Activated CD8-positive, alpha-beta memory T cell treated with anti-CD3 and anti-CD28 coated beads, Interleukin-2, amount 50 U/mL, for 4 hours (primary cell): ENCODE data around the gene PEAK1.
"Not testable (repeated sequence)": the region's sequence is repeated elsewhere in the genome, so short reads cannot be mapped to it uniquely, and the experiment has no call there.

Source experiments
- DNase-seq: peaks from one replicate; pipeline ENCODE4 v3.0.0-alpha.2; 2020

The PEAK1 gene

DNA sequence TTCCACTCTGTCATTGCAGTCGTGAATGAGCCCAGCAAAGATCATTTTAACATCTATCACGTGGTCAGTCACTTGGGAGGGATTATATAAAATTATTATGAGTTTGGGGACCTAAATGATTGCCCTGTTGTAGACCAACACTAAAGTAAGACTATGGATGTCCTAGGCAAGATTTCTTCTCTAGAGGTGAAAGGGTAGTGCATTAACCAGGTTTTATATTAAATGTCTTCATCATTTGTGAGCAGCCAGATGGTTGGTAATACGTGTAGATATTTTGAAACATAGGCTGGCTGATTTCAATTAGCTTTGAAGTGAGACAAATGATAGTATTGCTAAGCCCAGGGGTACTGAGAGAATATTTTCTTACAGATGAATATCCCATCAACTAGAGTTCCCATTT is 198.7 kb downstream of the PEAK1 start:
- DNase-seq = no peak

DNA sequence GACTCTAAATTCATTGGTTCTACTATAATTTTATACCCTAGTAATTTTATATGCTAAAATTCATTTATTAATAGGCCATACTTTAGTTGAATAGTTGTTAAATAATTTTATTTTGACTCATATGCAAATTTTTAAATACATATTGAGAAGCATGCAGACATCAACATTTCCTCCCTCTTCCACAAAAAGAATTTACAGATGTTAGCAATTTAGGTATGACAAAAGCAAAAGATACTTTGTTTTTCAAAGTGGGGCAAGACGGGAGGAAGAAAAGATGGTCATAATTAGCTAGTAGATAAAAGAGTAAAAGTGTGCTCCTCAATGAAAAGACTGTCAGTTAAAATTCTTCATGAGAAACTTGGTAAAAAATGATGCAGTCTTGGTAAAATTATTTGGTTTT is 200.1 kb downstream of the PEAK1 start:
- no peak for DNase-seq

GRCh38 chr15:77209221-77209620 is 210.7 kb downstream of the PEAK1 start:
- DNase-seq = no peak

DNA sequence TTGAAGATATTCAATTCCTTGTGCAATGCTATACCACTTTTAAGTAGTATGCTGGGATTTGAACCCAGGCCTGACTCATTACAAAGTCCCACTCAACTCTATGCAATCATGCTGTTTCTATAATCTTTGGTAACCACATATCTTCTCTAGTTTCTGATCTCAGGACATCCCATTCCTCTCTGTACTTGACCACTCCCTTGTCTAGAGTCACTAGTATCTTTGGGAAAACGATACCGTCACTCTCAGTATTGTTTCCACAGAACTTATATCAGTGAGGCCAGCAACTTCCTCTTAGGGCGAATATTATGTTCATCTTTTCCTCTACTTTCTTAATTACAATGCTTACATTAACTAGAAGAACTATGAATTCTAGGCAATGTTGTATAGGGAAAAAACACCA is 211.7 kb downstream of the PEAK1 start:
- DNase-seq = no peak

DNA sequence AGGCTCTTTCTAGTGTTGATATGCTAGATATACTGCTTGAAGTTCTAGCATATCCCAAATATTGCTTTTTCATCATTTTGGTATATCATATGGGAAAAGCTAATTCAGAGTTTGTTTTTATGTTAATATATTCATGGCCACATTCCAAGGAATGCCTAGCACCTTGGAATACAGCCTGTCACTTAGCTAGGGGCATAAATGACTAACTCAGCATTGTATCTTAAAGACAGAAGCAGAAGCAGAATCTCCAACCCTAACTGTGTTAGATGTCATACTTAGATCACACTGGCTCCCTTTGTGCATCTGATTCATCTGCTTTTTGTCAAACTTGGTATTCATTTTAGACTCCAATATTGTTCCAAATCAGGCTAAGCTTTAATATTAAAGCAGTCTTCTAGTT is 218.2 kb downstream of the PEAK1 start:
- DNase-seq = no peak

- DNase-seq = no peak
These were observed 223.5 kb downstream of the PEAK1 start for GRCh38 chr15:77196381-77196780.

GRCh38 chr15:77195586-77195985 is 224.3 kb downstream of the PEAK1 start:
- DNase-seq = no peak

GRCh38 chr15:77192451-77192850 is 227.5 kb downstream of the PEAK1 start:
- no peak for DNase-seq

GRCh38 chr15:77191230-77191834 is 228.6 kb downstream of the PEAK1 start:
- no peak for DNase-seq

DNA sequence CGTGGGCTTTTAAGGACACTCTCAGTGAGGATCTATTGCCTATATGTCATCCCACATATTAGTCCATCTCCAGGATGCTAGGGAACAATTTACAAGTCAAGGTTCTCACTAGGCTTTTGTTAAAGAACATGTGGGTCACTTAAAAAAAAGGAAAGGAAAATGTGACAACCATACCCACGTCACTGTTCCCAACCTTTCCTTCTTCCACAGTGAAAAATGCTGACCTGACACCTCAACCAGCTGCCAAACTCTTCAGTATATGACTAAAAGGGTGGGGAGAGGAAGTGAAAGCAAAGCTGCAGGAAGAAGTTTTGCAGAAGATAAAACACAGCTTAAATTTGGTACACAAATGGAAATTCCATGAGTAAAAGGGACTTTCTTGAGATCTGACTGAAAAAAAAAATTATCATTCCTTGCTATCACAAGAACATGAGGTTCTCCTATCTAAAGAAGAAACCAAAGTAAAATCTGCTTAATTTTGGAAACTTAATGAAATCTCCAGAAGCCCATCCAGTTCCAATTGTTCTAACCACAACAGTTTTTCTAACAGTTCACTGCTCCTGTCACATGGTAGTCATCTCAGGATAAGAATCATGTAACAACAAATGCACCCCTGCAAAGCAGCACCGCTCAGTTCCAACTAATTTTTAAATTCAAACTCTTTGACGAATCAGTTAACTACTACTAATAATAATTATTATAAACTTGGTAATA is 232.0 kb downstream of the PEAK1 start:
- DNase-seq = no peak

GRCh38 chr15:77186594-77187011 is 233.3 kb downstream of the PEAK1 start:
- DNase-seq = no peak

DNA sequence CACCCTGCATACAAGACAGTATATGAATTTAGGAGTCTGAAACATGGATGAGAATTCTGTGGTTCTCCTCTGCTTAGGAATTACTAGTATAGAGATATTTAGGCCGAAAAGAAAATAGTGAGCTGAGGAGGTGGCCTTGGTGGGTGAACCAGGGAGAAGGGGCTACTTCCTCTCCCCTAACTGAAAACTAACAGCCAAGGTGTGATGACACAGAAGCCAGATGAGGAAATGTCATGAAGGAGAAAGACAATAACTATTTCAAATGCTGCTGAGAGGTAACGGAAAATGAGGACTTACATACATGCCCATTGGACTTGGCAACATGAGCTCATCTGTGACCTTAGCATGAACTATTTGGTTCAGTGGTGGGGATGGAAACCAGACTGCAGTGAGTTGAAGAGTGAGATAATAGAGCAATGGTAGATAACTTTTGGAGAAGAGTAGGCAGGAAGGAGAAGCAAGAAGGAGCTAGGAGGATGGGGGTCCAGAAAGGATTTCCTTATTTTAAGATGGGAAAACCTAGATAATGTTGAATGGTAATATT is 234.6 kb downstream of the PEAK1 start:
- no peak for DNase-seq

DNA sequence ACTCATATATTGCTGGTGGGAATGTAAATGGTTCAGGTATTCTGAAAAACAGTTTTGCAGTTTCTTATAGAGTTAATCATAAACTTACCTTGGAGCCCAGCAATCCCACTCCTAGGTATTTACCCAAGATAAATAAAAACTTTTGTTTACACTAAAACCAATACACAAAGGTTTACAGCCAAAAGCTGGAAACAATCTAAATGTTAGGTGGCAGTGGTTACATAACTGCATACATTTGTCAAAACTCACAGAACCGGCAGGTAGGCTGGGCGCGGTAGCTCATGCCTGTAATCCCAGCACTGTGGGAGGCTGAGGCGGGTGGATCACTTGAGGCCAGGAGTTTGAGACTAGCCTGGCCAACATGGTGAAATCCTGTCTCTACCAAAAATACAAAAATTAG is 235.6 kb downstream of the PEAK1 start:
- DNase-seq = not testable (repeated sequence)

DNA sequence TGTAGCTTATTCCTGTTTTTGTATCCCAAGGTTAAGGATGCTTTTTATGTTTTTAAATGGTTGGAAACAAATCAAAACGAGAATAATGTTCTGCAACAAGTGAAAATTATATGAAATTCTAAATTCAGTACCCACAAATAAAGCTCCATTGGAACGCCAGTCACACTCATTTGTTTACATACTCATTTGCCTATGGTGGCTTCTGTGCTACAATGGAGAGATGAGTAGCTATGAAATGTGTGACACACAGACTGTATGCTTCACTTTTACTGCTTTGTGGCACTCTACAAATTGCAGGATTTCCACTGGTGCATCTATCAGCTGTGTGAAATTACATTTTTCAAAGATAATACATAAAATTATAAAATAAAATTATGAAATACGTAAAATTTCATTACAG is 236.8 kb downstream of the PEAK1 start:
- no peak for DNase-seq

DNA sequence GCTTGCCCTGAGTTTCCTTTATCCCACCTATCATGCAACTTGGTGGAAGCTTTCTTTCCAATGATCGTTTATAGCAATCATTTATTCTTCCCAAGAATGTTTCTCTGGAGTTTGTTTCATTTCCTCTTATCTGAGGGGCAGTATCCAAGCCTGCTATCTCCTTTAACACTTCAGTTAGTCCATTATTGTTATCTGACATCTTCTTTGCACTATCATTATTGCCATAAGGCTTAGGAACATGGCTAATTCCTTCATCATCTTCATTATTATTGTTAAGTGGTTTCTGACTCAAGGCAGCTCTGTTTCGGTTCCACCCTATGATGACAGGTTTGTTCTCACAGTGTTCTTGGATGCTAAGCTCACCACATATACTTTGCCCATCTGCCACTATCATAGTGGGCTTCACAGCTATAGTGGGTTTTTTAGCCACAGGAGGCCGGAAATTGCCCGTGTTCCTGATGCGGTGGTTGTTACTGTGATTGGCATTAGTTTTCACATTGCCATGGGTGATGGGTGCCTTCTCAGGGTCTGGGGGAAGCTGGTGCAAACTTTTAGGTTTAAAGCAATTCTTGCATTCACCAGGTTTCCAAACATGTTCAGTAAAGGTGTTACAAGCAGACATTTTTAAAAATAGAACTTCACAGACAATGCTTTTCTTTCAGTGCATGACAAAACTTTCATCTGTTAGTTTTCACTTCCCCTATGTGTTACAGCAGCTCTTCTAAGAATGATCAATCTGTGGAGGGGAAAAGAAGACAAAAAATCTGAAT is 238.4 kb downstream of the PEAK1 start:
- DNase-seq = no peak

GRCh38 chr15:77180757-77181156 is 239.1 kb downstream of the PEAK1 start:
- no peak for DNase-seq

- no peak for DNase-seq
These were observed 239.6 kb downstream of the PEAK1 start for GRCh38 chr15:77180270-77180669.

GRCh38 chr15:77179541-77179998 is 240.3 kb downstream of the PEAK1 start:
- no peak for DNase-seq

GRCh38 chr15:77178411-77178810 is 241.5 kb downstream of the PEAK1 start:
- no peak for DNase-seq

DNA sequence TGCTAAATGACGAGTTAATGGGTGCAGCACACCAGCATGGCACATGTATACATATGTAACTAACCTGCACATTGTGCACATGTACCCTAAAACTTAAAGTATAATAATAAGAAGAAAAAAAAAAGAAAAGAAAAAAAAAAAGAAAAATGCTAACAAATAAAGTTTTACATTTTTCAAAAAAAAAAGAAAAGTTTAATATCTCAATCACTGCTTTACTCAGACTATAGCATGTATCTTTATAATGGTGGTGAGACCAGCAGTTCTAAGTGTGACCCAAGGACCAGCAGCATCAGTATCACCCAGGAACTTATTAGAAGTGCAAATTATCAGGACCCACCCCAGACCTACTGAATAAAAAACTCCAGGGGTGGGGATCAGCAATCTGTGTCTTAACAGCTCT is 243.8 kb downstream of the PEAK1 start:
- DNase-seq = not testable (repeated sequence)

- DNase-seq = no peak
These were observed 246.4 kb downstream of the PEAK1 start for GRCh38 chr15:77173487-77173886.

DNA sequence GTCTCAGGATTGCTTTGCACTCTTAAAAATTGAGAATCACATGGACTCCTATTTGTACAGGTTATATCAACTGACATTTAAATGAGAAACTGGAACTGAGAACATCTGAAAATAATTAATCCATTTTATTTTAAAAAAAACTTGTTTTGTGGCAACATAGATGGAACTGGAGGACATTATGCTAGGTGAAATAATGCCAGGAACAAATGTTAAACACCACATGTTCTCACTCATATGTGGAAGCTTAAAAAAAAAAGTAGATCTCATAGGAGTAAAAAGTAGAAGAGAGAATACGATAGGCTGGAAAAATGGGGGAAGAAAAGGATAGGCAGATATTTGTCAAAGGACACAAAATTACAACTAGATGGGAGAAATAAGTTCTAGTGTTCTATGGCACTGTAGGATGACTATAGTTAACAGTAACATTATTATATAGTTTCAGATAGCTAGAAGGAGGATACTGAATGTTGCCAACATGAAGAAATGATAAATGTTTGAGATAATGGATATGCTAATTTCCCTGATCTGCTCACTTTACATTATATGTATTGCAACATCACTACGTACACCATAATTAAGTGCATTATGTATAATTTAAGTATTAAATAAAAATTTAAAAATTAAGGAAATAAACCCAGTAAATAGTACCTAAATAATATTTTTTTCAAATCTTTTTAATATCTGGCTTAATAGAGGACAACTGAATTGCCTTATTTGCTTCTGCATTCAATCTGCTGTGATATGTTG is 248.5 kb downstream of the PEAK1 start:
- no peak for DNase-seq

DNA sequence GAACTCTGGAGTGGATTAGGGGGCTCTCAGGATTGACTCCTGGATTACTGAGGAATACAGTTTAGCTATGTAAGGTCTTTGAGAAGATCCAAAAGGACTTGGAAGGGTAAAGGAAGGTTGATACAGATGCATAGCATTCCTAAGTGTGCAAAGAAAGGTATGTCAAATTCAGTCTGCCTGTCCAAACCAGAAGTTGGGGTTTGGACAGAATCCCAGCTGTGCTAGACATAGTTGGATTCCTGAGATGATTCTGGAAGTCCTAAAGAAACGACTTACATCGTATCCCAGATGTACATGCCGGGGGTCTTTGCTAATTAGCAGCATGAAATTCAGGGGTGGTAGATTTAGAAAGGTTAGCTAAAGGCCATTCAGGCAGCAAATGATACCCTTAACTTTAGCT is 251.3 kb downstream of the PEAK1 start:
- no peak for DNase-seq
